ENCODE results near the gene HOXA5. TPM values are rescaled to one million over a fixed set of nuclear protein-coding genes. Genes with fewer than 3 reads are reported as not detected.

The HOXA5 gene
- total RNA-seq, 2 experiments from 2014 or later: not detected

GRCh38 chr7:27096768-27097514, 46.5 kb downstream of the HOXA5 start:
- CTCF ChIA-PET: interaction anchor here (1.0 to 1.3 kb wide), 2 partner anchors 54 to 64 kb away, joined by 4 to 5 read pairs; no protein-coding TSS in a partner anchor
- POLR2A ChIA-PET: no interaction called here

GRCh38 chr7:27095897-27096767, 47.3 kb downstream of the HOXA5 start, which contains the start of gene HOXA1:
HOXA1 (minus strand) TSS chr7:27096000; CDS start chr7:27095912, 88 bp downstream.
- ChIA-PET POLR2A (no interaction called here), CTCF (interaction anchor here (1.0 to 1.3 kb wide), 2 partner anchors 55 to 65 kb away, joined by 4 to 5 read pairs; no protein-coding TSS in a partner anchor)

DNA sequence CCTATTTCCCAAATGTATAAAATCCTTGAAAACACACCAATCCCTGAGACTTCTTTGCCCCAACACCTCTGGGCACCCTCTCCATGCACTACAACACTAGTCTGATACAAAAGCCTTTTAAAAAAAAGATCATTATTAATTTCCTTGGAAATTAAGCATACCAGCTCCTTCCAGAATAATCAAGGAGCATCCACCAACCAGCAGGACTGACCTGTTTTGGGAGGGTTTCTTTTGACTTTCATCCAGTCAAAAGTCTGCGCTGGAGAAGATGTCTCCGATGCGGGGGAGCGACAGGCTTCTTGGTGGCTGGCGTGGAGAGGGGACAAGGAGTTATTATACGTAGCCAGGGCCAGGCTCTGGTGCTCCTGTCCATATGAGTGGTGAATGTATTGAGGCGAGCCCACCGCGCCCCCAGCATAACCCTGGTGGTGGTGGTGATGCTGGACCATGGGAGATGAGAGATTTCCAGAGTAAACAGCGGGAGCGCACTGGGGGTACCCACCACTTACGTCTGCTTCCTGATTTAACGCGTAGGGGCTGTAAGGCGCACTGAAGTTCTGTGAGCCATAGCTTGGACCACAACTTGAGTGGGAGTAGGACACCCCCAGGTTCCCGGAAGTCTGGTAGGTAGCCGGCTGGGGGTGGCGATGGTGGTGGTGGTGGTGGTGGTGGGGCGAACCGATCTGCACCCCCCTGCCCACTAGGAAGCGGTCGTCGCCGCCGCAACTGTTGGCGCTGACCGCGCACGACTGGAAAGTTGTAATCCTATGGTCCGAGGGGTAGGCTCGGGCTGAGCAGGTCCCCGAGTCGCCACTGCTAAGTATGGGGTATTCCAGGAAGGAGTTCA, 48.2 kb downstream of the HOXA5 start:
- POLR2A ChIA-PET: no interaction called here
- CTCF ChIA-PET: interaction anchor here (0.7 kb wide), 1 partner anchor 195 kb away, joined by 3 read pairs; no protein-coding TSS in a partner anchor

GRCh38 chr7:27094304-27095049, 49.0 kb downstream of the HOXA5 start:
- CTCF ChIA-PET: interaction anchor here (0.7 kb wide), 1 partner anchor 196 kb away, joined by 3 read pairs; no protein-coding TSS in a partner anchor

GRCh38 chr7:27093184-27093895, 50.1 kb downstream of the HOXA5 start:
- ChIA-PET POLR2A (no interaction called here), CTCF (interaction anchor here (0.9 kb wide), 1 partner anchor 47 kb away, joined by 3 read pairs; no protein-coding TSS in a partner anchor)

More at GRCh38 chr7:27094304-27095049, 49.0 kb downstream of the HOXA5 start:
- POLR2A ChIA-PET: no interaction called here

- ChIA-PET POLR2A (no interaction called here), CTCF (interaction anchor here (0.9 kb wide), 1 partner anchor 48 kb away, joined by 3 read pairs; no protein-coding TSS in a partner anchor)
These were observed 50.7 kb downstream of the HOXA5 start for GRCh38 chr7:27092819-27093110.

DNA sequence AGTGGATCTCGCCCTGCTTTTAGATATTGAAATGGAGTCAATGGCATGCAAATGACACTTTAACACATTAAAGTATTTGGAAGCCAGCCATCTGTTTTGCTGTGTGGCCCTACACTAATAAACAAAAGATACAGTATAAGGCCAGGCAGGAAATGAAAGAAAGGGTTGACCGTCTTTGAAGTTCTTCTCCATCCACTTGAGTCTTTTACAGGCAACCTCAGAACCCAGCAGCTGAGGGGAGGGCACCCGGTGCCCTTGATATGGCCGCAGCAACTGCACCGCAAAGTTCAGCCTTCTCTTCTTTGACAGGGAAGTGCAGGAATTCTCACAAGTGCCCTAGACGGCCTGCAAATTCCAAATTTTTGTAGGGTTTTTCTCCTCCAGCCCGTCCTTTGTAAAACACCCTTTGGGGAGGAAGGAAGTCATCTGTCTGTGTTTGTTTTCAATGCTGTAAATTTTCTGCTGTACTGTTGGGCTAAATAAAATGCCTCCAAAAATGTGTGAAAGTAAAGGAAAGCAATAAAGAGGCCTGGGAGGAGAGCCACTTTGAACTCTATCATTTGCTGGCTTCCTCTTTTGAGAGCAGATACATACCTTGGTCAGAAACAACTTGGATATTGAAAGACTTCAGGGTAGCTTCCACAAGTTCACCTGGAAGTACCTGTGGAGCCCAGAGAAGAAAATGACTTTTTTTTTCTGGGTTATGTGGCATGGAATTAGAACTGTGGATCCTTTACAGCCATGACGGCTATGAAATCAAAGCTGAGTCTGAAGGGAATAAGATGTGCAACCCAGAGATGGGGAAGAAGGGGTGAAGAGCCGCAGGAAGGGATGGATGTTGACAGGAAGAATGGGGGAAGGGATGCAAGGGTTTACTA, 51.3 kb downstream of the HOXA5 start:
- CTCF ChIA-PET: interaction anchor here (0.9 kb wide), 1 partner anchor 48 kb away, joined by 3 read pairs; no protein-coding TSS in a partner anchor
- POLR2A ChIA-PET: no interaction called here

- ChIA-PET CTCF (no interaction called here), POLR2A (no interaction called here)
These were observed 52.4 kb downstream of the HOXA5 start for GRCh38 chr7:27091105-27091504.

Other genes with a start within 250 kb of the HOXA5 start
- gene HOXA1, start 47.7 kb downstream of the HOXA5 start, total RNA-seq: under 1 TPM in 1 of 2 experiments, not detected in 1; 0.15 TPM
- gene HOXA2, start 41.0 kb downstream of the HOXA5 start, total RNA-seq: not detected
- gene HOXA4, start 12.9 kb downstream of the HOXA5 start, total RNA-seq: under 1 TPM in 1 of 2 experiments, not detected in 1; 0.19 TPM
- not detected for gene HOXA6, start 4.1 kb upstream of the HOXA5 start, total RNA-seq
- gene HOXA3, start 8.9 kb upstream of the HOXA5 start, total RNA-seq: not detected
- gene HOXA7, start 13.0 kb upstream of the HOXA5 start, total RNA-seq: not detected
- not detected for gene HOXA9, start 21.9 kb upstream of the HOXA5 start, total RNA-seq
- gene HOXA10, start 30.6 kb upstream of the HOXA5 start, total RNA-seq: under 1 TPM in 1 of 2 experiments, not detected in 1; 0.19 TPM
- not detected for gene HOXA11, start 41.6 kb upstream of the HOXA5 start, total RNA-seq
- gene HOXA13, start 56.4 kb upstream of the HOXA5 start, total RNA-seq: not detected
- not detected for gene EVX1, start 99.1 kb upstream of the HOXA5 start, total RNA-seq

All from activated CD8-positive, alpha-beta memory T cell treated with anti-CD3 and anti-CD28 coated beads for 36 hours (primary cell).